HepG2 (cell line): ENCODE data around the gene RHBG. TPM values are rescaled to one million over a fixed set of nuclear protein-coding genes. Genes with fewer than 3 reads are reported as not detected.
A peak's percentile ranks its signal among the peaks of the same experiment; 100 is the strongest.

Source experiments
- ATAC-seq: fragments of 200-7000 bp; cut with Tn5 transposase; 3 replicates; pipeline ENCODE4 v1.9.1; 2020; ENCODE audit warnings: mild to moderate bottlenecking, moderate library complexity
- BruUV-seq: library from RNA; stranded (reverse); fragments of 400-500 nt; replicated peaks from 2 replicates; lab custom pipeline; 2021; lab: Mats Ljungman, UMichigan
- CTCF ChIA-PET: fragments of 300-600 bp; formaldehyde crosslinking; extraction: SDS; loops from one replicate; lab custom pipeline; 2021; ENCODE audit warnings: low total read pairs, inconsistent platforms, low intra/inter-chr PET ratio; lab: Yijun Ruan, JAX
- POLR2A ChIA-PET: fragments of 350-600 bp; sonication (Branson Sonifier 250); formaldehyde crosslinking; loops from one replicate; lab custom pipeline; 2020; ENCODE audit warnings: antibody characterized with exemption, inconsistent platforms; lab: Yijun Ruan, JAX
- DNase-seq: peaks from one replicate; pipeline ENCODE4 v3.0.0-alpha.2; 2015; ENCODE audit warnings: low spot score
- FAIRE-seq: peaks from 3 replicates; lab custom pipeline; 2011; peaks lifted over from hg19 to GRCh38; lab: Jason Lieb, UNC
- H2AFZ ChIP-seq: one replicate; pipeline ENCODE4 v1.6.1; 2011; ENCODE audit warnings: low read length, inconsistent platforms
- H3K27ac ChIP-seq: fragments of 300-600 bp; 3 replicates; pipeline ENCODE4 v1.8.0; 2011; ENCODE audit warnings: mixed run types, mild to moderate bottlenecking, mixed read lengths, low read length, inconsistent platforms; ENCODE audit not compliant: insufficient read depth; ENCODE audit errors: extremely low read length
- H3K27me3 ChIP-seq, 2 experiments: fragments of 200-600 bp in 1 of 2; 2 replicates in 1 of 2; 3 replicates in 1 of 2; pipeline versions ENCODE4 v1.6.0 to v1.8.0; 2011; ENCODE audit warnings: low read length in 2 of 2, mild to moderate bottlenecking in 2 of 2, moderate library complexity in 2 of 2, inconsistent platforms in 1 of 2; ENCODE audit not compliant: insufficient read depth in 2 of 2, control insufficient read depth in 1 of 2
- H3K36me3 ChIP-seq, 2 experiments: fragments of 200-600 bp in 1 of 2; replicated peaks in 1 of 2; 2 replicates in 1 of 2; 3 replicates in 1 of 2; pipeline versions ENCODE4 v1.5.1 to v1.8.0; 2011; ENCODE audit warnings: low read length in 2 of 2, inconsistent platforms in 1 of 2; ENCODE audit not compliant: insufficient read depth in 2 of 2, control insufficient read depth in 1 of 2
- H3K4me1 ChIP-seq: 2 replicates; pipeline ENCODE4 v1.5.1; 2012; ENCODE audit warnings: low read length, inconsistent platforms; ENCODE audit not compliant: insufficient read depth
- H3K4me2 ChIP-seq: 2 replicates; pipeline ENCODE4 v1.6.0; 2011; ENCODE audit warnings: low read depth, low read length, inconsistent platforms
- H3K4me3 ChIP-seq, 3 experiments: fragments of 200-600 bp in 1 of 3; sonication (generic), shearing (Covaris generic) in 1 of 3; replicated peaks in 1 of 3; 2 replicates each; pipeline ENCODE4 v1.5.1; 2011 to 2016; ENCODE audit warnings: low read length in 3 of 3, inconsistent platforms in 2 of 3, low read depth in 2 of 3, mild to moderate bottlenecking in 2 of 3, control low read depth in 1 of 3, mixed read lengths in 1 of 3; ENCODE audit not compliant: insufficient read depth in 1 of 3
- H3K79me2 ChIP-seq: one replicate; pipeline ENCODE4 v1.6.1; 2011; ENCODE audit warnings: low read length, inconsistent platforms; ENCODE audit not compliant: insufficient read depth
- H3K9ac ChIP-seq: 2 replicates; pipeline ENCODE4 v1.6.0; 2011; ENCODE audit warnings: mild to moderate bottlenecking, low read depth, low read length, inconsistent platforms; ENCODE audit not compliant: insufficient read depth
- H3K9me3 ChIP-seq: 2 replicates; pipeline ENCODE4 v1.5.1; 2012; ENCODE audit warnings: mild to moderate bottlenecking, low read length
- H4K20me1 ChIP-seq: 2 replicates; pipeline ENCODE4 v1.6.0; 2011; ENCODE audit warnings: inconsistent platforms, mild to moderate bottlenecking, low read length, moderate library complexity; ENCODE audit not compliant: insufficient read depth
- CTCF ChIP-seq: sonication (generic); formaldehyde crosslinking; IDR thresholded peaks from 2 replicates; pipeline ENCODE4 v1.5.0; 2020; ENCODE audit warnings: mild to moderate bottlenecking, missing genetic modification reagents, moderate library complexity
- GTF2F1 ChIP-seq: fragments of 150-350 bp; IDR thresholded peaks from 2 replicates; pipeline ENCODE4 v1.6.1; 2014; ENCODE audit warnings: low read length
- KMT2A ChIP-seq: sonication (generic); formaldehyde crosslinking; IDR thresholded peaks from 2 replicates; pipeline ENCODE4 v1.4.0; 2020; ENCODE audit warnings: missing genetic modification reagents
- MATR3 ChIP-seq: sonication (generic); formaldehyde crosslinking; IDR thresholded peaks from 2 replicates; pipeline ENCODE4 v1.4.0; 2020; ENCODE audit warnings: missing genetic modification reagents
- SIN3A ChIP-seq: IDR thresholded peaks from 2 replicates; pipeline ENCODE4 v1.6.1; 2011; ENCODE audit warnings: low read depth, mild to moderate bottlenecking, control low read depth, low read length, borderline replicate concordance
- SIX4 ChIP-seq: sonication (generic); formaldehyde crosslinking; IDR thresholded peaks from 2 replicates; pipeline ENCODE4 v1.4.0; 2020; ENCODE audit warnings: missing genetic modification reagents
- ZFP41 ChIP-seq: sonication (generic); formaldehyde crosslinking; IDR thresholded peaks from 2 replicates; pipeline ENCODE4 v1.4.0; 2020; ENCODE audit warnings: mild to moderate bottlenecking, missing genetic modification reagents, borderline replicate concordance
- ZNF263 ChIP-seq: sonication (generic); formaldehyde crosslinking; IDR thresholded peaks from 2 replicates; pipeline ENCODE4 v1.4.0; 2020; ENCODE audit warnings: missing genetic modification reagents
- ZNF431 ChIP-seq: sonication (generic); formaldehyde crosslinking; IDR thresholded peaks from 2 replicates; pipeline ENCODE4 v1.9.0; 2022; ENCODE audit warnings: missing genetic modification reagents, low read depth, mild to moderate bottlenecking, borderline replicate concordance
- ZNF512 ChIP-seq: sonication (generic); formaldehyde crosslinking; IDR thresholded peaks from 2 replicates; pipeline ENCODE4 v1.4.0; 2020; ENCODE audit warnings: mild to moderate bottlenecking, missing genetic modification reagents
- ZNF747 ChIP-seq: sonication (generic); formaldehyde crosslinking; IDR thresholded peaks from 2 replicates; pipeline ENCODE4 v1.8.1; 2023; ENCODE audit warnings: missing genetic modification reagents, mild to moderate bottlenecking, borderline replicate concordance
- ZNF841 ChIP-seq: sonication (generic); formaldehyde crosslinking; IDR thresholded peaks from 2 replicates; pipeline ENCODE4 v1.8.1; 2023; ENCODE audit warnings: missing genetic modification reagents, borderline replicate concordance
- WGBS: methylation state at CpG from one replicate; pipeline ENCODE4 v1.1.6; 2017; ENCODE audit warnings: low lambda C conversion rate; 5-methylcytosine and 5-hydroxymethylcytosine counted together
- in situ Hi-C: cut with HindIII; loops from 2 replicates; pipeline ENCODE4 v1.10.0; 2017; ENCODE audit warnings: low pct_unique_long_range_greater_than_20kb; ENCODE audit not compliant: extremely low pct_ligation_motif_present
- intact Hi-C: fragments of 100-400 bp; cut with micrococcal nuclease; formaldehyde crosslinking; loops from one replicate; pipeline ENCODE4 v1.10.0; 2022; ENCODE audit not compliant: unreplicated experiment
- polyA plus RNA-seq, 8 experiments: library from polyadenylated mRNA; depleted of rRNA in 3 of 8; stranded (reverse) in 7 of 8; unstranded in 1 of 8; fragments of >200 nt; fragmentation: Illumina TruSeq in 4 of 8; extraction: Trizol in 4 of 8; gene quantifications; 2 replicates each; pipeline versions ENCODE4 v1.2.1 to v1.2.3, GENCODE V29; 2011 to 2016; ENCODE audit warnings: low read depth in 4 of 8, missing spikeins in 1 of 8, mixed read lengths in 1 of 8; ENCODE audit not compliant: insufficient read depth in 1 of 8
- total RNA-seq, 5 experiments: library from RNA; depleted of rRNA; stranded (reverse); fragments of >200 nt; fragmentation: Illumina TruSeq; extraction: Trizol; gene quantifications; 2 replicates each; pipeline ENCODE4 v1.2.3, GENCODE V29; 2016; ENCODE audit warnings: low read depth in 1 of 5
- TF ChIP-seq, protein P1 (sequence below): sonication (generic); formaldehyde crosslinking; IDR thresholded peaks from 2 replicates; pipeline ENCODE4 v1.4.0; 2020; ENCODE audit warnings: mild to moderate bottlenecking, low read depth, missing genetic modification reagents
- TF ChIP-seq, protein P2 (sequence below): sonication (generic); formaldehyde crosslinking; IDR thresholded peaks from 2 replicates; pipeline ENCODE4 v1.5.1; 2020; ENCODE audit warnings: mild to moderate bottlenecking, moderate library complexity, missing genetic modification reagents

Gene RHBG
- total and polyA plus RNA-seq, 2 of the 13 experiments (the other 11 are each of a cell fraction or from before 2014, with no cell fraction given): 61.8 to 73.5 TPM

DNA sequence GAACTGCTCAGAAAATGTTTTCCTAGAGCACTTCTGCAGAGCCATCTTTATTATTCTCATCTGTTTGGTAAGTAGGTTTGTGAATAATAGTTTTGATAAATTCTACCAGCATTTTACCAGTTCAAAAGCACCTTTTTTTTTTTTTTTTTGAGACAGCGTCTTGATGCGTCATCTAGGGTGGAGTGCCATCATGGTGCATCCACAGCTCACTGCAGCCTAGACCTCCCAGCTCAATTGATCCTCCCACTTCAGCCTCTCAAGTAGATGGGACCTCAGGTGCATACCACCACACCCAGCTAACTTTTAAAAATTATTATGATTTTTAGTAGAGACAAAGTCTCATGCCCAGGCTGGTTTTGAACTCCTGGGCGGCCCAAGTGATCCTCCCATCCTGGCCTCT lies 9.8 kb upstream of the RHBG start:
- H3K36me3 ChIP-seq: no peaks in the 10 kb centered on the region

GRCh38 chr1:156359973-156360372 lies 9.0 kb upstream of the RHBG start:
- no peaks in the 10 kb centered on the region for H3K79me2 ChIP-seq
- peaks cover 53% of the 10 kb centered on the region for H3K4me1 ChIP-seq
- WGBS: 70% methylated on average over 6 of the region's 6 CpGs
- H3K27ac ChIP-seq: no peak overlapping the region
- intact Hi-C loops (no loop called here), in situ Hi-C loops (loop anchor here (10.0 kb wide), 1 partner anchor 85 kb away; no protein-coding TSS in a partner anchor)
- H3K4me2 ChIP-seq: no peak overlapping the region
- peak; percentile 17; the same call in 2 of the 3 replicates for ATAC-seq
- no peaks in the 10 kb centered on the region for H3K36me3 ChIP-seq
- no peaks in the 10 kb centered on the region for H3K9me3 ChIP-seq
- ChIA-PET POLR2A (interaction anchor here (0.6 to 5.8 kb wide), 4 partner anchors 12 to 78 kb away, joined by 3 to 46 read pairs (median 5); no protein-coding TSS in a partner anchor), CTCF (no interaction called here)
- H4K20me1 ChIP-seq: no peaks in the 10 kb centered on the region
- H3K4me3 ChIP-seq: no peak overlapping the region
- no peaks in the 10 kb centered on the region for H3K27me3 ChIP-seq
- H2AFZ ChIP-seq: no peak overlapping the region
- H3K9ac ChIP-seq: no peak overlapping the region
- BruUV-seq: no TSS peak
- FAIRE-seq: no peak
- DNase-seq: no peak
- TF ChIP-seq CTCF (CRISPR knock-in tag) (peak; percentile 36), ZFP41 (CRISPR knock-in tag) (no peak), ZNF512 (no peak), GTF2F1 (no peak), ZNF431 (CRISPR knock-in tag) (no peak), SIN3A (no peak), ZNF747 (no peak), SIX4 (CRISPR knock-in tag) (no peak)
- TF ChIP-seq, protein P1, sequence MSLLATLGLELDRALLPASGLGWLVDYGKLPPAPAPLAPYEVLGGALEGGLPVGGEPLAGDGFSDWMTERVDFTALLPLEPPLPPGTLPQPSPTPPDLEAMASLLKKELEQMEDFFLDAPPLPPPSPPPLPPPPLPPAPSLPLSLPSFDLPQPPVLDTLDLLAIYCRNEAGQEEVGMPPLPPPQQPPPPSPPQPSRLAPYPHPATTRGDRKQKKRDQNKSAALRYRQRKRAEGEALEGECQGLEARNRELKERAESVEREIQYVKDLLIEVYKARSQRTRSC: peak; percentile 50; the same call in 1 of the 2 replicates

More for the DNA sequence above, 9.8 kb upstream of the RHBG start:
- H3K4me2 ChIP-seq: no peak overlapping the region
- WGBS: 93% methylated on average over 3 of the region's 3 CpGs
- intact Hi-C loops: no loop called here
- H3K79me2 ChIP-seq: no peaks in the 10 kb centered on the region
- TF ChIP-seq ZNF263 (CRISPR knock-in tag) (no peak), ZNF841 (CRISPR knock-in tag) (no peak), MATR3 (no peak), KMT2A (CRISPR knock-in tag) (no peak)
- TF ChIP-seq, protein P2, sequence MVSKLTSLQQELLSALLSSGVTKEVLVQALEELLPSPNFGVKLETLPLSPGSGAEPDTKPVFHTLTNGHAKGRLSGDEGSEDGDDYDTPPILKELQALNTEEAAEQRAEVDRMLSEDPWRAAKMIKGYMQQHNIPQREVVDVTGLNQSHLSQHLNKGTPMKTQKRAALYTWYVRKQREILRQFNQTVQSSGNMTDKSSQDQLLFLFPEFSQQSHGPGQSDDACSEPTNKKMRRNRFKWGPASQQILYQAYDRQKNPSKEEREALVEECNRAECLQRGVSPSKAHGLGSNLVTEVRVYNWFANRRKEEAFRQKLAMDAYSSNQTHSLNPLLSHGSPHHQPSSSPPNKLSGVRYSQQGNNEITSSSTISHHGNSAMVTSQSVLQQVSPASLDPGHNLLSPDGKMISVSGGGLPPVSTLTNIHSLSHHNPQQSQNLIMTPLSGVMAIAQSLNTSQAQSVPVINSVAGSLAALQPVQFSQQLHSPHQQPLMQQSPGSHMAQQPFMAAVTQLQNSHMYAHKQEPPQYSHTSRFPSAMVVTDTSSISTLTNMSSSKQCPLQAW (CRISPR knock-in tag): no peak
- BruUV-seq: no TSS peak
- H2AFZ ChIP-seq: no peak overlapping the region
- FAIRE-seq (no peak), DNase-seq (no peak), ATAC-seq (no peak)
- no peak overlapping the region for H3K9ac ChIP-seq
- peaks cover 46% of the 10 kb centered on the region for H3K4me1 ChIP-seq
- no peak overlapping the region for H3K27ac ChIP-seq
- H4K20me1 ChIP-seq: no peaks in the 10 kb centered on the region
- H3K27me3 ChIP-seq: no peaks in the 10 kb centered on the region
- no peaks in the 10 kb centered on the region for H3K9me3 ChIP-seq
- POLR2A ChIA-PET: interaction anchor here (1.0 to 5.8 kb wide), 2 partner anchors 13 to 77 kb away, joined by 4 to 46 read pairs; no protein-coding TSS in a partner anchor
- no peak overlapping the region for H3K4me3 ChIP-seq
- CTCF ChIA-PET: no interaction called here
- in situ Hi-C loops: loop anchor here (10.0 kb wide), 1 partner anchor 86 kb away; no protein-coding TSS in a partner anchor
